Activated CD8-positive, alpha-beta T cell treated with anti-CD3 and anti-CD28 coated beads for 36 hours (primary cell): ENCODE measurements around the gene SND1. TPM values are rescaled to one million over a fixed set of nuclear protein-coding genes. Genes with fewer than 3 reads are reported as not detected.
A peak's percentile ranks its signal among the peaks of the same experiment; 100 is the strongest.

Source experiments
- ATAC-seq: fragments of 200-7000 bp; cut with Tn5 transposase; one replicate; pipeline ENCODE4 v1.10.0; 2021; ENCODE audit warnings: mild to moderate bottlenecking, moderate library complexity
- CTCF ChIA-PET: fragments of 350-600 bp; sonication (Branson Sonifier 250); formaldehyde crosslinking; loops from one replicate; lab custom pipeline; 2021; ENCODE audit warnings: antibody characterized with exemption; lab: Charles Lee
- POLR2A ChIA-PET: fragments of 350-600 bp; sonication (Branson Sonifier 250); formaldehyde crosslinking; loops from one replicate; lab custom pipeline; 2021; ENCODE audit warnings: antibody characterized with exemption; lab: Charles Lee
- DNase-seq: peaks from one replicate; pipeline ENCODE4 v3.0.0-alpha.2; 2020
- H3K27ac Mint-ChIP-seq: one replicate; pipeline ENCODE4 v1.8.0; 2021; ENCODE audit warnings: mild to moderate bottlenecking, mixed read lengths
- H3K27me3 Mint-ChIP-seq: one replicate; pipeline ENCODE4 v1.8.0; 2021; ENCODE audit warnings: mixed read lengths
- H3K36me3 Mint-ChIP-seq: one replicate; pipeline ENCODE4 v1.8.0; 2021; ENCODE audit warnings: low read depth, mixed read lengths
- H3K4me1 Mint-ChIP-seq: one replicate; pipeline ENCODE4 v1.8.0; 2021; ENCODE audit warnings: low read depth, mixed read lengths
- H3K4me3 Mint-ChIP-seq: one replicate; pipeline ENCODE4 v1.8.0; 2021; ENCODE audit warnings: mild to moderate bottlenecking, moderate library complexity, mixed read lengths
- H3K9me3 Mint-ChIP-seq: one replicate; pipeline ENCODE4 v1.8.0; 2021; ENCODE audit warnings: mixed read lengths
- CTCF ChIP-seq: fragments of 200-600 bp; IDR thresholded peaks from one replicate; pipeline ENCODE4 v1.8.0; 2022; ENCODE audit warnings: antibody characterized with exemption, mild to moderate bottlenecking
- intact Hi-C: fragments of 100-400 bp; cut with micrococcal nuclease; formaldehyde crosslinking; loops from one replicate; pipeline ENCODE4 v1.10.0; 2022
- total RNA-seq, 2 experiments: library from RNA; stranded (reverse); gene quantifications; one replicate each; pipeline ENCODE4 v1.2.3, GENCODE V29; 2021

Gene SND1
- total RNA-seq, 2 experiments from 2014 or later, result 206 to 208 TPM

GRCh38 chr7:128135515-128136214 lies 483.7 kb downstream of the SND1 start:
- POLR2A ChIA-PET, result interaction anchor here (1.2 to 1.3 kb wide), 2 partner anchors 26 to 35 kb away, joined by 4 read pairs; no protein-coding TSS in a partner anchor
- Mint-ChIP-seq H3K27me3 (peaks cover 19% of the 10 kb centered on the region), H3K27ac (peak overlapping the region; percentile 28), H3K9me3 (peaks cover 3% of the 10 kb centered on the region), H3K36me3 (no peaks in the 10 kb centered on the region), H3K4me3 (peak overlapping the region; percentile 65), H3K4me1 (peaks cover 16% of the 10 kb centered on the region)
- ATAC-seq (peak; percentile 97), DNase-seq (peak; percentile 85)
- CTCF ChIA-PET, result interaction anchor here (0.6 to 5.4 kb wide), 37 partner anchors 8 to 631 kb away, joined by 3 to 92 read pairs (median 4); partner anchors contain the start of genes GCC1 and LRRC4
- TF ChIP-seq CTCF, result peak; percentile 85
- intact Hi-C loops, result loop anchor here (2.0 kb wide), 1 partner anchor 73 kb away; no protein-coding TSS in a partner anchor

GRCh38 chr7:128136215-128136597 lies 484.2 kb downstream of the SND1 start:
- Mint-ChIP-seq H3K4me3 (peak overlapping the region; percentile 65), H3K27me3 (peaks cover 19% of the 10 kb centered on the region), H3K27ac (no peak overlapping the region), H3K36me3 (no peaks in the 10 kb centered on the region), H3K9me3 (peaks cover 3% of the 10 kb centered on the region), H3K4me1 (peaks cover 16% of the 10 kb centered on the region)
- CTCF ChIA-PET, result interaction anchor here (0.9 to 5.4 kb wide), 32 partner anchors 9 to 632 kb away, joined by 3 to 92 read pairs (median 4); partner anchors contain the start of genes GCC1 and LRRC4
- POLR2A ChIA-PET, result interaction anchor here (1.2 kb wide), 1 partner anchor 36 kb away, joined by 4 read pairs; no protein-coding TSS in a partner anchor
- DNase-seq (no peak), ATAC-seq (peak; percentile 10)
- TF ChIP-seq CTCF, result no peak
- intact Hi-C loops, result no loop called here

- ChIA-PET POLR2A (no interaction called here), CTCF (interaction anchor here (1.5 to 5.4 kb wide), 2 partner anchors 72 to 556 kb away, joined by 3 to 92 read pairs; no protein-coding TSS in a partner anchor)
- intact Hi-C loops, result no loop called here
- DNase-seq, result peak; percentile 18
- peaks cover 16% of the 10 kb centered on the region for H3K4me1 Mint-ChIP-seq
- TF ChIP-seq CTCF, result no peak
- no peak overlapping the region for H3K27ac Mint-ChIP-seq
- no peaks in the 10 kb centered on the region for H3K36me3 Mint-ChIP-seq
- H3K4me3 Mint-ChIP-seq, result no peak overlapping the region
- no peak for ATAC-seq
- H3K27me3 Mint-ChIP-seq, result peaks cover 19% of the 10 kb centered on the region
- H3K9me3 Mint-ChIP-seq, result peaks cover 3% of the 10 kb centered on the region
Measured at GRCh38 chr7:128137181-128137580, 485.2 kb downstream of the SND1 start.

- DNase-seq (no peak), ATAC-seq (no peak)
- TF ChIP-seq CTCF, result no peak
- intact Hi-C loops, result no loop called here
- Mint-ChIP-seq H3K4me1 (peaks cover 16% of the 10 kb centered on the region), H3K9me3 (peaks cover 5% of the 10 kb centered on the region), H3K4me3 (no peak overlapping the region), H3K27ac (no peak overlapping the region), H3K27me3 (peaks cover 7% of the 10 kb centered on the region), H3K36me3 (no peaks in the 10 kb centered on the region)
- ChIA-PET POLR2A (no interaction called here), CTCF (interaction anchor here (5.4 kb wide), 1 partner anchor 70 kb away, joined by 92 read pairs; no protein-coding TSS in a partner anchor)
Measured at GRCh38 chr7:128139406-128139805, 487.4 kb downstream of the SND1 start.

DNA sequence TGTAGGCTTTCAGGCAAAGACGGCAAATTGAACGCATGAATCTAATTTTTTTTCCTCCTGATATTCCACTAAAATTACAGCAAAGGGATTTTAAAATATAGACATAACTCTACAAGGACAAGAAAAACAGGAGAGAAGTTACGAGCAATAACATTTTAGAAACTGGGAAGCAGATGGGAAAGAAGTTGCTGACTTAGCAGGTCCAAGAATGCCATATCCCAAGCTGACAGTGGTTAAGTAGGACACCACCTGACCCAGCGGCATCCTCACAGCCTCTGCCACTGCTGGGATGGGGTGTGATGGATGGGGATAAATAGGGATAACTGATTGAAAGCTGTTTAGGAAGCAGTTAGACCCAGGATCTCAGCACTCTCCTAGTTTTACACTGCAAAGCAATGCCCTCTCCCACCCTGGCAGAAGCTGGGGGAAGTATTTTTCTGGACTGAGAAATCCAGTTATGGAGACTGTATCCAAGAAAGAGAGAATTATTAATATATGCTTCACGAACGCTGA lies 489.7 kb downstream of the SND1 start:
- H3K36me3 Mint-ChIP-seq, result no peaks in the 10 kb centered on the region
- no peak overlapping the region for H3K4me3 Mint-ChIP-seq
- peaks cover 4% of the 10 kb centered on the region for H3K4me1 Mint-ChIP-seq
- POLR2A ChIA-PET, result no interaction called here
- peaks cover 2% of the 10 kb centered on the region for H3K9me3 Mint-ChIP-seq
- no peak for TF ChIP-seq CTCF
- H3K27me3 Mint-ChIP-seq, result no peaks in the 10 kb centered on the region
- no peak for ATAC-seq
- CTCF ChIA-PET, result interaction anchor here (0.9 to 1.8 kb wide), 4 partner anchors 67 to 121 kb away, joined by 3 to 6 read pairs (median 3); no protein-coding TSS in a partner anchor
- intact Hi-C loops, result no loop called here
- no peak for DNase-seq
- no peak overlapping the region for H3K27ac Mint-ChIP-seq
